GM21528 (cell line): ENCODE results near the gene KLF11.

Source experiments
- ATAC-seq: cut with Tn5 transposase; IDR thresholded peaks from one replicate; pipeline ENCODE4 v1.9.1; 2021; ENCODE audit warnings: mild to moderate bottlenecking, moderate library complexity; ENCODE audit not compliant: unreplicated experiment, low FRiP score

Gene KLF11

DNA sequence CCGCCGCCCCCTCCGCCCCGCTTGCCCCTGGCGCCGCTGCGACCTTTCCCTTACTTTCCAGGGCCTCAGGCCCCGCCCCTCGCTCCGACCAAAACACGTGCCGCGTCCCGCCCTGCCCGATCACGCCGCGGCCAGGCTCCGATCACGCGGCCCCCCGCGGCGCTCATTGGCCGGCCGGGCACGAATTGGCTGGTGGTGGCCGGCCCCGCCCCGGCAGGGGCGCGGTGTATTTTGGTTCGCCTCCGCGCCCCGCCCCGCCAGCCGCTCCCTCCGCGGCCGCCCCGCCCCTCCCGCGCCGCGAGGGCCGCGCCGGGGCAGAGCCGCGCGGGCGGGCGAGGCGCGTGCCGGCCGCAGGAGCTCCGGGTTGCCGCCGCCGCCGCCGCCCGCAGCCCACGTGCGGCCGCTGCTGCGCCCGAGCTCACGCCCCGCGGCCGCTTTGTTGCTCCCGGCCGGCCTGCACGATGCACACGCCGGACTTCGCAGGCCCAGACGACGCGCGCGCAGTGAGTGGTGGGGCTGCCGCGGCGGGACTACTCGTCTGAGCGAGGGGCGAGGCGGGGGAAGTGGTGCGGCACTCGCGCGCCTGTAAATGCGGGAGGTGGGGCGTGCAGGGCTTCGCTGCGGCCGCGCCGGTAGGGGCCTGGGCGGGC is at the start of gene KLF11:
Gene KLF11 (plus strand): TSS at position 295 of the 650 bp plus-strand sequence. CDS start 167 bp downstream, at position 462.
- peak; percentile 57 for ATAC-seq

GRCh38 chr2:9994462-9994861 is 48.9 kb upstream of the KLF11 start:
- ATAC-seq = no peak

DNA sequence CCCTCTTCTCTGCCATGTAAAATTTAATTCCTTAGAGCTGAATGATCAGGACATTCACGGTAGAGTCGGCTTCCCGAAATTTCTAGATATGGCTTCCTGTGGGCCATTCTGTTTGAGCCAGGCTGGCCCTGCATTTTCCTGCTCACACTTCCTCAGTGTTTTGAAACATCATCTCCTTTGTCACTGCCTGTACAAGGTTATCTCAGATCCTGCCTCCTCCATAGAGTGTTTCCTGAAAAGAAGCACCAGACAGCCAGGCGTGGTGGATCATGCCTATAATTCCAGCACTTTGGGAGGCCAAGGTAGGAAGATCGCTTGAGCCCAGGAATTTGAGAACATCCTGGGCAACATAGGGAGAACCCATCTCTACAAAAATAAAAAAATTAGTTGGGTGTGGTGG is 48.3 kb upstream of the KLF11 start:
- no peak for ATAC-seq

GRCh38 chr2:9996321-9996720 is 47.0 kb upstream of the KLF11 start:
- ATAC-seq = no peak

DNA sequence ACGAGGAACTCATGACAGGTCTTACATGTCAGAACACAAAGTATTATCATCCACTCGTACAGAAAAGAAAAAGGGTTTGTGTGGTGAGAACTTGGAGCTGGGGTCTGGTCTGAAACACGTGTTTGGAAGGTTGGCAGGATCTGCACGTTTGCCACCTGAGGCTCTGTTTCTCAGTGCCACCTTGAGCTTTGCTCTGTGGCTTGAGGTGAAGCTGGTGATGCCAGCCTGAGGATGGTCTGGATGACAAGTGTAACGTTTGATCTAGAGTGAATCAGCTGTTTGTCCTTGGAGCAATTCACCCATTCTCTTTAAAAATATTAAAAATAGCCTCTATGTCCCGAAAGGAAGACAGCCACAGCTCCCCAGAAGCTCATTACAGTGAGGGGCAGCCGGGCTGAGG is 45.4 kb upstream of the KLF11 start:
- ATAC-seq = no peak

GRCh38 chr2:9998916-9999654 is 44.3 kb upstream of the KLF11 start:
- no peak for ATAC-seq

DNA sequence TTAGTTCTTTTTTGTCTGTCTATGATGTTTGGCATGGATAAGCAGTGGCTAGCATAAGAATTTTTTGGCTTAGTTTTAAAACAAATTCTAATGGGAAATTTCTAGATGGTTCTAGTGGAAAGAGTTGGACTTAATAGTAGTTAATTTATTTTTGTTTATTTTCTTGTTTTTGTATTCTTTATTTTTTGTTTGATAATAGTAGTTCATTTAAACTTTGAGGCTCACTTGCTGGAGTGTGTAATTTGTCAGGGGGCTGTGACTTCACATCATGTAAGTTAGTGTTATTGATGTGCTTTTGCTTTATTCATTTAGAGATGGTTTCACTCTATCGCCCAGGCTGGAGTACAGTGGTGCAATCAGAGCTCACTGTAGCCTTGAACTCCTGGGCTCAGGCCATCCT is 43.7 kb upstream of the KLF11 start:
- no peak for ATAC-seq

GRCh38 chr2:10000541-10000940 is 42.8 kb upstream of the KLF11 start:
- no peak for ATAC-seq

- no peak for ATAC-seq
Observed at GRCh38 chr2:10001586-10001985, 41.8 kb upstream of the KLF11 start.

GRCh38 chr2:10002109-10002508 is 41.2 kb upstream of the KLF11 start:
- no peak for ATAC-seq

- ATAC-seq = no peak
Observed at GRCh38 chr2:10002681-10003080, 40.7 kb upstream of the KLF11 start.

GRCh38 chr2:10003206-10004125 is 39.9 kb upstream of the KLF11 start:
- no peak for ATAC-seq

DNA sequence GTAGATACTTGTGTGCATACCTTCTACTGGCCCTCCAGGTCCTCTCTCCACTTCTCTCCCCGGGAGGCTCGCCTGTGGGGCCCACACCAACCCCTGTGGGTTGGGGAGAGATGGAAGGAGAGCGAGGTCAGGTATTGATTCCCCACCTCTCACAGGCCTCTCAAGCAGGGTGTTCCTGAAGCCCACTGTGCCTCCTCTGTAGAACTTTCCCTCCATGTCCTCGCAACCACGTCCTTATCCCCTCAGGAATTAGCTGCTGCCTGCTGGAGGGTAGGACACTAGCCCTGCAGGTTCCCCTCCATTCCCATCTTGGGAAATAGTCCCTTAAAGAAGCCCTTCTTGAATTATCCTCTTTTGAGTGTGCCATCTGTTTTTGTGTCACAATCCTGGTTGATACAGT is 38.9 kb upstream of the KLF11 start:
- ATAC-seq = no peak

GRCh38 chr2:10004836-10005235 is 38.5 kb upstream of the KLF11 start:
- ATAC-seq = no peak

GRCh38 chr2:10005461-10006235 is 37.7 kb upstream of the KLF11 start:
- no peak for ATAC-seq

- ATAC-seq = no peak
Observed at GRCh38 chr2:10006236-10007161, 36.9 kb upstream of the KLF11 start.

DNA sequence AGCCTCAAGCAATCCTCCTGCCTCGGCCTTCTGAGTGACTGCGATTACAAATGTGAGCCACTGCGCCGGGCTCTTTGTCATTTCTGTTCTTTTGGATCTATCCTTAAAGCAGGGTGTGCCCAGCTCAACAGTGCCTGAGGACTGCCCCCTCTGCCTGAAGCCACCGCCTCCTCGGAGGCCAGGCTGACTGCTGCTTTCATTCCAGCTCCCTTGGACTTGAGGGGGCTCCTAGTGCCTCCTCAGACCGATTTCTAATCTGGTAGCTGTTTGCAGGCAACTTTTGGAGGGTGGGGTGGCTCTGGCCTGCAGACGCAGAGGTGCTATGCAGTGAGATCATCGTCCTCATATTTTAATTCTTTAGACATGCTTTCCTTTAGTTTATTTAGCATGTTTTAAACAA is 35.9 kb upstream of the KLF11 start:
- no peak for ATAC-seq

- ATAC-seq = no peak
Observed at GRCh38 chr2:10007921-10008808, 35.2 kb upstream of the KLF11 start.
